HCT116 (cell line): ENCODE data around the gene SULT1A2. TPM values are rescaled to one million over a fixed set of nuclear protein-coding genes. Genes with fewer than 3 reads are reported as not detected.

ENCODE experiments used
- ATAC-seq: fragments of 200-7000 bp; cut with Tn5 transposase; 2 replicates; pipeline ENCODE4 v1.9.1; 2020; ENCODE audit warnings: mild to moderate bottlenecking, moderate library complexity
- BruUV-seq: library from RNA; stranded (reverse); fragments of 400-500 nt; replicated peaks from 2 replicates; lab custom pipeline; 2021; lab: Mats Ljungman, UMichigan
- CTCF ChIA-PET: fragments of 300-600 bp; sonication (Branson Sonifier 250); formaldehyde crosslinking; loops from one replicate; lab custom pipeline; 2021; ENCODE audit warnings: antibody characterized with exemption; lab: Charles Lee
- POLR2A ChIA-PET: fragments of 300-600, 350-600 bp; sonication (Branson Sonifier 250); formaldehyde crosslinking; loops from one replicate; lab custom pipeline; 2021; ENCODE audit warnings: antibody characterized with exemption; lab: Charles Lee
- RAD21 ChIA-PET, 2 experiments: fragments of 300-600 bp; sonication (Branson Sonifier 250); formaldehyde crosslinking; loops; one replicate each; lab custom pipeline; 2023; ENCODE audit warnings: low total read pairs in 2 of 2; ENCODE audit not compliant: uncharacterized antibody in 2 of 2, unreplicated experiment in 2 of 2, low non-redundant PET in 1 of 2; lab: Charles Lee
- DNase-seq: peaks from one replicate; pipeline ENCODE4 v3.0.0-alpha.2; 2010; ENCODE audit warnings: low read depth, low spot score
- H2AFZ ChIP-seq: fragments of 200-600 bp; shearing (Covaris generic), sonication (generic); 2 replicates; pipeline ENCODE4 v1.6.1; 2017; ENCODE audit warnings: low read depth, mixed run types, mixed read lengths, antibody characterized with exemption, low read length; ENCODE audit not compliant: poor library complexity, severe bottlenecking
- H3K27ac ChIP-seq: 2 replicates; pipeline ENCODE4 v1.5.1; 2012; ENCODE audit warnings: low read depth, low read length
- H3K27me3 ChIP-seq: fragments of 200-600 bp; sonication (generic); 2 replicates; pipeline ENCODE4 v1.6.1; 2016; ENCODE audit warnings: mixed run types, low read length, mixed read lengths; ENCODE audit not compliant: insufficient read depth
- H3K36me3 ChIP-seq, 2 experiments: fragments of 200-500 bp in 1 of 2; fragments of 200-600 bp in 1 of 2; sonication (Bioruptor generic) in 1 of 2; sonication (generic) in 1 of 2; 2 replicates each; pipeline versions ENCODE4 v1.5.1 to v1.6.1; 2014 to 2016; ENCODE audit warnings: low read length in 2 of 2, inconsistent platforms in 1 of 2, mixed read lengths in 1 of 2, mixed run types in 1 of 2; ENCODE audit not compliant: insufficient read depth in 2 of 2, control insufficient read depth in 1 of 2
- H3K4me1 ChIP-seq, 2 experiments: fragments of 200-600 bp in 1 of 2; sonication (generic) in 1 of 2; 2 replicates each; pipeline versions ENCODE4 v1.5.1 to v1.6.1; 2012 to 2017; ENCODE audit warnings: low read length in 2 of 2, inconsistent platforms in 1 of 2, mild to moderate bottlenecking in 1 of 2, mixed read lengths in 1 of 2, mixed run types in 1 of 2, moderate library complexity in 1 of 2; ENCODE audit not compliant: insufficient read depth in 2 of 2, control insufficient read depth in 1 of 2
- H3K4me2 ChIP-seq: fragments of 200-600 bp; sonication (generic); 2 replicates; pipeline ENCODE4 v1.6.1; 2017; ENCODE audit warnings: mixed run types, low read length, mixed read lengths
- H3K4me3 ChIP-seq, 2 experiments: fragments of 200-600 bp in 1 of 2; sonication (generic) in 1 of 2; replicated peaks in 1 of 2; 2 replicates each; pipeline ENCODE4 v1.5.1; 2011 to 2016; ENCODE audit warnings: low read length in 2 of 2, control low read depth in 1 of 2, low read depth in 1 of 2, mild to moderate bottlenecking in 1 of 2, mixed read lengths in 1 of 2, mixed run types in 1 of 2
- H3K79me2 ChIP-seq: fragments of 200-600 bp; sonication (generic); 2 replicates; pipeline ENCODE4 v1.6.1; 2017; ENCODE audit warnings: mild to moderate bottlenecking, mixed run types, low read length, moderate library complexity, mixed read lengths; ENCODE audit not compliant: insufficient read depth
- H3K9ac ChIP-seq: fragments of 200-600 bp; sonication (generic); 2 replicates; pipeline ENCODE4 v1.6.1; 2016; ENCODE audit warnings: low read length, mixed read lengths
- H3K9me2 ChIP-seq: fragments of 200-600 bp; sonication (generic), shearing (Covaris generic); 2 replicates; pipeline ENCODE4 v1.6.1; 2017; ENCODE audit warnings: mixed run types, mild to moderate bottlenecking, moderate library complexity; ENCODE audit not compliant: insufficient read depth
- H3K9me3 ChIP-seq, 2 experiments: fragments of 200-500 bp in 1 of 2; fragments of 200-600 bp in 1 of 2; sonication (Bioruptor generic) in 1 of 2; sonication (generic) in 1 of 2; 2 replicates each; pipeline ENCODE4 v1.6.1; 2014 to 2017; ENCODE audit warnings: low read length in 2 of 2, mixed read lengths in 2 of 2, inconsistent platforms in 1 of 2, low read depth in 1 of 2, mild to moderate bottlenecking in 1 of 2, mixed run types in 1 of 2, moderate library complexity in 1 of 2; ENCODE audit not compliant: control insufficient read depth in 1 of 2, insufficient read depth in 1 of 2
- H4K20me1 ChIP-seq: fragments of 200-600 bp; sonication (generic), shearing (Covaris generic); 2 replicates; pipeline ENCODE4 v1.6.1; 2017; ENCODE audit warnings: mixed run types, mild to moderate bottlenecking, moderate library complexity; ENCODE audit not compliant: insufficient read depth
- ATF3 ChIP-seq: IDR thresholded peaks from 2 replicates; pipeline ENCODE4 v1.6.1; 2012
- CBX3 ChIP-seq: IDR thresholded peaks from 2 replicates; pipeline ENCODE4 v1.6.1; 2012; ENCODE audit warnings: low read depth
- CEBPB ChIP-seq: IDR thresholded peaks from 2 replicates; pipeline ENCODE4 v1.6.1; 2012; ENCODE audit warnings: low read depth
- CTCF ChIP-seq, 3 experiments: fragments of 200-600 bp in 1 of 3; sonication (generic) in 1 of 3; IDR thresholded peaks in 2 of 3; conservative IDR thresholded peaks in 1 of 3; 2 replicates each; pipeline ENCODE4 v1.5.1; 2012 to 2017; ENCODE audit warnings: low read depth in 2 of 3, low read length in 2 of 3, antibody characterized with exemption in 1 of 3, borderline replicate concordance in 1 of 3, control low read depth in 1 of 3, mild to moderate bottlenecking in 1 of 3, mixed read lengths in 1 of 3, mixed run types in 1 of 3, moderate library complexity in 1 of 3; ENCODE audit not compliant: insufficient read depth in 1 of 3
- EGR1 ChIP-seq: IDR thresholded peaks from 2 replicates; pipeline ENCODE4 v1.6.1; 2012; ENCODE audit warnings: low read depth
- ELF1 ChIP-seq: IDR thresholded peaks from 2 replicates; pipeline ENCODE4 v1.6.1; 2012; ENCODE audit warnings: low read depth, borderline replicate concordance
- EZH2 ChIP-seq: fragments of 200-600 bp; sonication (generic); IDR thresholded peaks from 2 replicates; pipeline ENCODE4 v1.6.1; 2017; ENCODE audit warnings: antibody characterized with exemption, mixed run types
- POLR2AphosphoS5 ChIP-seq: IDR thresholded peaks from 2 replicates; pipeline ENCODE4 v1.6.1; 2011; ENCODE audit warnings: mild to moderate bottlenecking, low read depth, low read length, moderate library complexity
- RAD21 ChIP-seq: IDR thresholded peaks from 2 replicates; pipeline ENCODE4 v1.6.1; 2012; ENCODE audit warnings: low read depth, mild to moderate bottlenecking
- SP1 ChIP-seq: IDR thresholded peaks from 2 replicates; pipeline ENCODE4 v1.6.1; 2012; ENCODE audit warnings: low read depth
- TCF7L2 ChIP-seq: IDR thresholded peaks from 2 replicates; pipeline ENCODE4 v1.7.0; 2011; ENCODE audit warnings: borderline replicate concordance, inconsistent platforms; ENCODE audit not compliant: insufficient read depth, insufficient read length; ENCODE audit errors: extremely low read depth
- YY1 ChIP-seq: IDR thresholded peaks from 2 replicates; pipeline ENCODE4 v1.6.1; 2011; ENCODE audit warnings: low read length, low read depth, moderate library complexity, mild to moderate bottlenecking; ENCODE audit not compliant: insufficient replicate concordance; ENCODE audit errors: extremely low read depth
- ZBTB33 ChIP-seq: IDR thresholded peaks from 2 replicates; pipeline ENCODE4 v1.6.1; 2011; ENCODE audit warnings: mild to moderate bottlenecking, low read length, moderate library complexity; ENCODE audit not compliant: insufficient replicate concordance; ENCODE audit errors: extremely low read depth
- ZFX ChIP-seq: fragments of 450-650 bp; IDR thresholded peaks from 2 replicates; pipeline ENCODE4 v1.6.1; 2017
- ZNF274 ChIP-seq: fragments of 200-500 bp; sonication (Bioruptor generic); IDR thresholded peaks from 2 replicates; pipeline ENCODE4 v1.6.1; 2014; ENCODE audit warnings: mild to moderate bottlenecking, low read depth, low read length, inconsistent platforms
- intact Hi-C: fragments of 100-400 bp; cut with micrococcal nuclease; formaldehyde crosslinking; loops from 2 replicates; pipeline ENCODE4 v1.10.0; 2022
- total RNA-seq: library from RNA; stranded (reverse); gene quantifications from one replicate; pipeline ENCODE4 v1.2.1, GENCODE V29; 2021; ENCODE audit not compliant: unreplicated experiment

SULT1A2 gene
- total RNA-seq, 1 experiment from 2014 or later = 1.9 TPM

GRCh38 chr16:28572696-28573510 lies 23.9 kb downstream of the SULT1A2 start (continued):
- TF ChIP-seq CTCF (IDR thresholded peaks at IDR 0.05 in 2 of 3, conservative IDR thresholded peaks at IDR 0.05 in 1 of 3; ENCODE audit: borderline replicate concordance in 1 of 3, insufficient read depth in 1 of 3, low read depth in 2 of 3, low read length in 2 of 3) (no peak), YY1 (no peak), RAD21 (no peak), SP1 (no peak), EGR1 (no peak), CEBPB (no peak)

GRCh38 chr16:28569968-28570752 lies 26.7 kb downstream of the SULT1A2 start:
- Histone ChIP-seq H3K9me3 (peaks cover 7 to 8% of the 10 kb centered on the region in 2 experiments; a peak in 2 of 4 replicates), H3K79me2 (no peaks in the 10 kb centered on the region), H4K20me1 (no peaks in the 10 kb centered on the region), H2AFZ (no peak overlapping the region), H3K36me3 (no peaks in the 10 kb centered on the region), H3K27ac (no peak overlapping the region), H3K9ac (no peak overlapping the region), H3K4me1 (no peaks in the 10 kb centered on the region), H3K4me3 (no peak overlapping the region), H3K4me2 (no peak overlapping the region), H3K9me2 (no peaks in the 10 kb centered on the region), H3K27me3 (no peaks in the 10 kb centered on the region)
- RAD21 ChIA-PET = no interaction called here
- CTCF ChIA-PET = no interaction called here
- intact Hi-C loops = no loop called here
- POLR2A ChIA-PET = no interaction called here
- no TSS peak for BruUV-seq
- DNase-seq (no peak), ATAC-seq (no peak)
- TF ChIP-seq ZBTB33 (no peak), ZNF274 (no peak), EZH2 (no peak), POLR2AphosphoS5 (no peak), ZFX (no peak), SP1 (no peak), EGR1 (no peak), TCF7L2 (no peak), YY1 (no peak), CEBPB (no peak), CTCF (IDR thresholded peaks at IDR 0.05 in 2 of 3, conservative IDR thresholded peaks at IDR 0.05 in 1 of 3; ENCODE audit: borderline replicate concordance in 1 of 3, insufficient read depth in 1 of 3, low read depth in 2 of 3, low read length in 2 of 3) (no peak), ATF3 (no peak), ELF1 (no peak), CBX3 (no peak)
